A549 treated with AZD9567 at 1 μM for 4 hours (cell line): ENCODE measurements around the gene PIGZ. TPM values are rescaled to one million over a fixed set of nuclear protein-coding genes. Genes with fewer than 3 reads are reported as not detected.

Experiments used
- total RNA-seq: library from RNA; stranded (reverse); fragments of 200-300 nt; extraction: Qiagen RNA extraction; gene quantifications from 5 replicates; pipeline ENCODE4 v1.2.3, GENCODE V29; 2022; ENCODE audit not compliant: insufficient read depth

The PIGZ gene, protein sequence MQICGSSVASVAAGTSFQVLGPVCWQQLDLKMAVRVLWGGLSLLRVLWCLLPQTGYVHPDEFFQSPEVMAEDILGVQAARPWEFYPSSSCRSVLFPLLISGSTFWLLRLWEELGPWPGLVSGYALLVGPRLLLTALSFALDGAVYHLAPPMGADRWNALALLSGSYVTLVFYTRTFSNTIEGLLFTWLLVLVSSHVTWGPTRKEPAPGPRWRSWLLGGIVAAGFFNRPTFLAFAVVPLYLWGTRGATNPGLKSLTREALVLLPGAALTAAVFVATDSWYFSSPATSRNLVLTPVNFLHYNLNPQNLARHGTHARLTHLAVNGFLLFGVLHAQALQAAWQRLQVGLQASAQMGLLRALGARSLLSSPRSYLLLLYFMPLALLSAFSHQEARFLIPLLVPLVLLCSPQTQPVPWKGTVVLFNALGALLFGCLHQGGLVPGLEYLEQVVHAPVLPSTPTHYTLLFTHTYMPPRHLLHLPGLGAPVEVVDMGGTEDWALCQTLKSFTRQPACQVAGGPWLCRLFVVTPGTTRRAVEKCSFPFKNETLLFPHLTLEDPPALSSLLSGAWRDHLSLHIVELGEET
- total RNA-seq, result 1.4 to 2.2 TPM (median 1.9 TPM) in 5 replicates

DNA sequence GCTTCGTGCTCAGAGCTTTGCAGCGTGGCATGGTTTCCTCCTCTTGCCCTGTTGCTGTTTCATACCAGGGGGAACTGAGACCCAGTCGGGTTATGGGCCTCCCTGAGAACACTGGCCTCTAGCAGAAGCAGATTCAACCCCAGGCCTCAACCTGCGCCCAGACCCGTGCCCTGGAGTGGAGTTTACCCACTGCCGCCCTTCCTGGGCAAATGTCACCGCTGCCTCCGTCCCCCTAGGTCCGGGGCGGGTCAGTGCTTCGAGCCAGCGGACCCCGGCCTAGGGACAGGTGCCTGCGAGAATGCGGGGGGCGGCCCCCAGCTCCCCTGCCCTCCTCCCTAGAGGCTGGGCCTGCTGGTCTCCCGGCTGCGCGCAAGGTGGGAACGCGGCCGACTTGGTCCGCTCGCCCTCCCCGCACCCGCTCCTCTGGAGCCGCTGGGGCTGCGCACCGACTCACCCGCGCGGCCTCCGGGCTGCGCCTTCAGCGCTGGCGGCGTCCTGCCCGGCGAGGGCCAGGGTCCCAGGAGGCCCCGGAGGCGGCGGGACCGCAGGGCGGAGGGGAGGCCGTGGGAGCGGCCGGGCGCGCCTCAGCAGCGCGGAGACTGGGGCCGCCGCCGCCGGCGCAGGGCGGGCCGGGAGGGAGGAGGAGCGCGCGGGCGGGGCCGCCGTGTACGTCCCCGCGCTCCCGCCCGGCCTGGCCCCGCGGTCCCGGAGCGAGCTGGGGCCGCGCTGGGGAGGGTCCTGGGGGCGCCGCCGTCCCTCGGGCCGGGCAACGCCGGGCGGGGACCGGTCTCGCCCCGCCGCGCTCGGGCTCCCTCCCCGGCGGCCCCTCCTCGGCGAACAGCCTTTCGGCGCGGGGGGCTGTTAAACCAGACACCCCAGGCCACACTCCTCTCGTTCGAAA lies at the start of gene PIGZ:
Gene PIGZ (minus strand): TSS at position 601 of the 901 bp plus-strand sequence. CDS start 16,802 bp downstream, outside the sequence.

DNA sequence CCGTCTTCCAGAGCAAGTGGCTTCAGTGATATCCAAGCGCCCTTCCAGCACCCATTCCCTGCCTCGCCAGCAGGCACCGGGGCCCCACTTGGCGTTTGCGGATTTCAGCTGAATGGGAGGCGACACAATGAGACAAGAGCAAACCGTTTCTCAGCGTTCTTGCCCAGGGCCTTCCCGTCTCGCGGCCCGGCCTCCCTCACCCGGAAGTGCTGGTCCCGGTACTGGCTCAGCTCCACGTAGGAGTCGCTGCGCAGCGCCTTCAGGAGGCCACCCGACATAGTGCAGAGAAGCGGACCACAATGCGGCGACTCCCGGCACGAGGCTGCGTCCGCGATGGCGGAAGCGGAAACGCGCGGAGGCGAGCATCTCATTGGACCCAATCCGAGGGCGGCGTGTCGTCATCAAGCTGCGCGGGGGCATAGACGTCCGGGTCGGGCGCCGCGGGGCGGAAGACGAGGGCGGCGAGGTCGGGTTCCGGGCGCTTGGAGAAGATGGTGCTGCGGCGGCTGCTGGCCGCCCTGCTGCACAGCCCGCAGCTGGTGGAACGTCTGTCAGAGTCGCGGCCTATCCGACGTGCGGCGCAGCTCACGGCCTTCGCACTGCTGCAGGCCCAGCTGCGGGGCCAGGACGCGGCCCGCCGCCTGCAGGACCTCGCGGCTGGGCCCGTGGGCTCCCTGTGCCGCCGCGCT lies 26.3 kb downstream of the PIGZ start, which contains the start of gene NCBP2:
Gene NCBP2 (minus strand): TSS at position 303 of the 689 bp plus-strand sequence. CDS start 25 bp downstream, at position 278.

Other genes starting within 250 kb of the PIGZ start
- 33.3 to 54.1 TPM (median 37.0 TPM) in 5 replicates for gene PAK2, start 229.0 kb downstream of the PIGZ start, total RNA-seq
- gene SENP5, start 100.9 kb downstream of the PIGZ start, total RNA-seq, result 4.0 to 8.1 TPM (median 6.6 TPM) in 5 replicates
- 37.6 to 44.6 TPM (median 42.8 TPM) in 5 replicates for gene NCBP2, start 26.3 kb downstream of the PIGZ start, total RNA-seq
- gene MELTF, start 61.0 kb upstream of the PIGZ start, total RNA-seq, result 34.7 to 66.2 TPM (median 59.0 TPM) in 5 replicates